CD4-positive, alpha-beta T cell treated with Interleukin-6 at 100 ng/mL for 8 hours (primary cell): ENCODE results near the gene ABCA10.
"Not testable (repeated sequence)": the region's sequence is repeated elsewhere in the genome, so short reads cannot be mapped to it uniquely, and the experiment has no call there.

Source experiments
- DNase-seq: peaks from one replicate; pipeline ENCODE4 v3.0.0-alpha.2; 2020; ENCODE audit warnings: mixed read lengths, low spot score

ABCA10 gene

DNA sequence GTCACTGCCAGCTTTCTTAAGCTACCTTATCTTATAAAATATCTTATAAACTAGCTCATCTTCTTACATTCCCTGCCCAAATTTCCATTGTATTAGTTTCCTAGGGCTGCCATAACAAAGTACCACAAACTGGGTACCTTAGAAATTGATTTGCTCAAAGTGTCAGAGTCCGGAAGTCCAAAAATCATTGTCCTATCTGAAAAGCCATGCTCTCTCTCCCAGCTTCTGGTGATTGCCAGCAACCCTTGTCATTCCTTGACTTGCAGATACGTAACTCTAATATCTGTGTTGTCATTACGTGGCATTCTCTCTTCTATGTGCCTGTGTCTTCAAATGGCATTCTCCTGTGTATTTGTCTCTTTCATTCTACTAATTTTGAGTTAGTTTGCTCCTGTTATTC, 2.3 kb upstream of the ABCA10 start:
- no peak for DNase-seq

DNA sequence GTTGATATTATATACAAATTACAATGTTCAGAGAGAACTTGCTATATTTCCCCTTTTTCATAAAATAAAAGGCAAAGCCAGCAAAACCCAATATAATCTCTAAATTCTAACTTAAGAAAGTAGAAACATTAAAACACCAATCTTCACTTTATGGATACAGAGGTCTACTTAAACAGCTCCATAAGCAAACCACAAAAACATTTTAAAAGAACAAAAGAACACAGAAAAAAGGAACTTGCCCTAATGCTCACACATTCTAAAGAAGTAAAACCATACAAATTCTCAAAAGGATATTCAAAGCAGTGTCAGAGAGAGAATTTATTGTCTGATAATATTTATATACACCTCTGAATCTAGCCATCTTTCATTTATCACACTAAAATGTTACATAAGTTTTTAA, 606 bp downstream of the ABCA10 start:
- DNase-seq: no peak

- no peak for DNase-seq
Observed at GRCh38 chr17:69227541-69227940, 1.1 kb downstream of the ABCA10 start.

DNA sequence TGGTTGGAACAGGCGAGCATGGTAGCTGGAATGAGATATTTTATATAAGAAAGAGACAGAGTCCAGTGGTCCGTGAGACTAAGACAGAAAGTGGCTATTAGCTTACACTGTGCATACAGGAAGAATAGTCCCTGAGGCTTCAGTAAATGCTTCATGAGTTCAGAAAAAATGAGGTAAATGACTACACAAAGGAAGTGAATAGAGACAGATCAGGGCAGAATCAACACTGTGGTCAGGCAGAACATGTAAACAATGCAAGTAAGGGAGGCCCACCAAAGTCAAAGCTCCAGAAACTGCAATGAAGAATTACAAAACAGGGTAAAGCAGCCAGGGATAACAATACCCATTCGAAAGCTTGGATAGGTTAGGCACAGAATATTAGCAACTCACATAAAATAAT, 4.8 kb downstream of the ABCA10 start:
- no peak for DNase-seq

- no peak for DNase-seq
Observed at GRCh38 chr17:69222707-69223258, 5.8 kb downstream of the ABCA10 start.

DNA sequence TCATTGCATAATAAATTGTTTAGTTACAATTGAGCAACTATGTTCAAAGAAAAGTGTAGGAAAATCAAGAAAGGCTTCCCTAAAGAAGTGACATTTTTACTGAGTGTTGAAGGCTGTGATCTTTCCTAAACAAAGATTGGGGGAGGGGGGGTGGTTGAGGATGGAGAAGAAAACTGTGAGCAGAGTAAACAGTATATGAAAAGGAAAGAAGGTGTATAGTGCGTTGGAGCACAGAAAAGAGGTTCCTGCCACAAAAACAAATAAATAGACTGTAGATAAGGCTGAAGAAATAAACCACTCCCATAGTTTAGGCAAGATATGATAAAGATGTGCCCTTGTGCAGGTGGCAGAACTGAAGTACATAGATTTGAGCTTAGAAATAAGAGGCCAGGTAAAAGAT, 8.5 kb downstream of the ABCA10 start:
- no peak for DNase-seq

GRCh38 chr17:69218986-69219385, 9.6 kb downstream of the ABCA10 start:
- DNase-seq: no peak

DNA sequence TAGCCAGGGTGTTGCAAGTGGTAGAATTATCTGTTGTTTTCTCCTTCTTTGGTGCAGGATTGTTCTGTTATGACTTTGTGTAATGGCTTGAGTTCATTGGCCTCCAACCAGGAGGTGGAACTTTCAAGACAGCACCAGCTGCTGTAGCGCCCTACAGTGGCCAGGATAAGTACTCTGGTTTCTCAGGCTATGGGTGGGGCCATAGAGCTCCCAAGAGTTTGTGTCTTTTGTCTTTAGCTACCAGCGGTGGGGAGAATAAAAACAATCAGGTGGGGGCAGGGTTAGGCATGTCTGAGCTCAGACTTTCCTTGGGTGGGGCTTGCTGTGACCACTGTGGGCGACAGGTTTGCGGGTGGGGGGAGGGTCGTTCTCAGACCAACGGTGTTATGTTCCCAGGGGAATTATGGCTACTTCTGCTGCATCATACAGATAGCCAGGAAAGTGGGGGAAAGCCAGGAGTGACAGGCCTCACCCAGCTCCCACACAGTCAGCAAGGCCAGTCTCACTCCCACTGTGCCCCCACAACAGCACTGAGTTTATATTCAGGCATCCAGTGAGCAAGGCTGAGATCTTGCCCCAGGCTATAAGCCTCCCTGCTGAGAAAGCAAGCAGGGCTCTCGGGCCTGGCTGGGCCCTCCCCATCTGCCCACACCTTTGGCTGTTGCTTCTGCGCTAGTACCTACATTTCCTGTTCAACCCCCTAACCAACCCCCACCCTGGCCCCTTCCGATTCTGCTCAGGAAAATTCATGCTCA, 15.4 kb downstream of the ABCA10 start:
- no peak for DNase-seq

DNA sequence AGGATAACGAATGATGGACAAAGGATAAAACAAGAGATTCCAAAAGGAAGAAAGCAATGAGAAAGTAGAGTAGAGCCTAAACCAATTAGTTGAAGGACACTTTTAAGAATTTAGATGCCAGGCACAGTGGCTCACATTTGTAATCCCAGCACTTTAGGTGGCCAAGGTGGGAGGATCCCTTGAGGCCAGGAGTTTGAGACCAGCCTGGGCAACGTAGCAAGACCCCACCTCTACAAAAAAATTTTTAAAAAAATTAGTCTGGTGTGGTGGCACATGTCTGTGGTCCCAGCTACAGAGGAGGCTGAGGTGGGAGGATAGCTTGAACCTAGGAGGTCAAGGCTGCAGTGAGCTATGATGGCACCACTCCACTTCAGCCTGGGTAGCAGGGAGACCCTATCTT, 20.0 kb downstream of the ABCA10 start:
- DNase-seq: no peak

- no peak for DNase-seq
Observed at GRCh38 chr17:69207151-69207550, 21.5 kb downstream of the ABCA10 start.

GRCh38 chr17:69198238-69198637, 30.4 kb downstream of the ABCA10 start:
- no peak for DNase-seq

DNA sequence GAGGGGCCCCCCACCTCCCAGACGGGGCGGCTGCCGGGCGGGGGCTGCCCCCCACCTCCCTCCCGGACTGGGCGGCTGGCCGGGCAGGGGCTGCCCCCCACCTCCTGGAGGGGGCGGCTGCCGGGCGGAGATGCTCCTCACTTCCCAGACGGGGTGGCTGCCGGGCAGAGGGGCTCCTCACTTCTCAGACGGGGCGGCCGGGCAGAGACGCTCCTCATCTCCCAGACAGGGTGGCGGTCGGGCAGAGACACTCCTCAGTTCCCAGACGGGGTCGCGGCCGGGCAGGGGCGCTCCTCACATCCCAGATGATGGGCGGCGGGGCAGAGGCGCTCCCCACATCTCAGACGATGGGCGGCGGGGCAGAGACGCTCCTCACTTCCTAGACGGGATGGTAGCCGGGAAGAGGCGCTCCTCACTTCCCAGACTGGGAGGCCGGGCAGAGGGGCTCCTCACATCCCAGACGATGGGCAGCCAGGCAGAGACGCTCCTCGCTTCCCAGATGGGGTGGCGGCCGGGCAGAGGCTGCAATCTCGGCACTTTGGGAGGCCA, 32.4 kb downstream of the ABCA10 start:
- DNase-seq: not testable (repeated sequence)

GRCh38 chr17:69192754-69193153, 35.9 kb downstream of the ABCA10 start:
- no peak for DNase-seq

- DNase-seq: no peak
Observed at GRCh38 chr17:69188796-69189195, 39.8 kb downstream of the ABCA10 start.

- DNase-seq: no peak
Observed at GRCh38 chr17:69188064-69188463, 40.6 kb downstream of the ABCA10 start.

DNA sequence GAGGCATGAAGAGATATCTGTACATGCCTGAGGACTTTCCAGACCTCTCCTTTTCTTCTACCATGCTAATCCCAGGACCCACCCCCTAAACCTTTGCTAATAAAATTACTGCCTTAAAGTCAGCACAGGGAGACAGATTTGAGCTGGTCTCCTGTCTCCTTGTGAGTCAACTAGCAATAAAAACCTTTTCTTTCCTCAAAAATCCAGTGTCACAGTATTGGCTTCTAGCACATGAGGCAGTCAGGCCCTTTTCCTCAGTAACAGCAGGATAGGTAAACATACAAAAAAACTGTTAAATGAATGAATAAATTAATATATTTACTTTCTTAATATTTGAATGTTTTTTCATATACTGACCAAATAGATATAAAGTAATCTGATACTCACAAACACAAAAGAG, 41.3 kb downstream of the ABCA10 start:
- no peak for DNase-seq

DNA sequence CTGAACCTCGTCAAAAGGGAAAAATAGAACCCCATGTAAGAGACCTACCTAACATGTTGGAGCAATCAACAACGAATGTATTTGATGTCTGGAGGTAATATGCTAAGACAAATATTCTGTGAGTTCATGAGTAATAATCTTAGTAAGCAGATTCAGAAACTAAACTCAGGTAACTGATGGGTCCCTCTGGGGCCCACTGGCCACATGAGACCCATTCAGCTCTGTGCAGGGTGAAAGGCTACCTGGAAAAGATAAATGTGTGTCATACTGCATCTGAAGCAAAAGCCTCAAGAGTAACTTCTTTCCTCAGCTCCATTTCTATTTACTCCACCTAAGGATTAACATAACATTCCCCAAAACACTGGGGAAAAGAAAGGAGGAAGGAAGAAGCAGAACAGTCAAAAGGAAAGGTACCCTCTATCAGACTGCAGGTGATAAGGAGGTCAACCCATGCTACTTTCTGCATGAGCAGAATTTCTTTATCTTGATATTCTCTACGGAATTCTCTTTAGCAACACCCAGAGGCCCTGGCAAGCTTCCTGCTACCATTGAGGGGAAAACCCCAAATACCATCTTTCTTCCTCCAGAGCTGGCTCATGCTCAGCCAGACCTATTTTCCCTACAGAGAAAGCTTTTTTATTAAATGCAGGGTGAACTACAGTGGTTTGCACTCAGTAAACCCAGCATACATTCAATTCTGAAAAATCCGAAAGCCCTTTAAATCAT, 49.2 kb downstream of the ABCA10 start:
- no peak for DNase-seq

DNA sequence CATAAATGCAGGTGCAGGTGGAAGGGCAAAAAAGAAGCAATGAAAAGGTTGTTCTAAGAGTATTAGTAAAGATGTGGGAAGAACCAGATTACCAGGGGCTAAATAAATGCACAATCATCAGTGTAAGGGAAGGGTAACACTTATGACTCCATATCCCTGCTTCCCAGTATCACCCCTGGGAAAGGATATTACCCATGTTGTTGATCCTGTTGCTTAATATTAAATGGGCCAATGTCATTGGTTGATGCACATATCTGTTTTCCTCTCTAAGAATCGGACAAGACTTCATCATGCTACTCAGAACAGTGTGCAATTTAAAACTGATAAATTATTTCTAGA, 52.2 kb downstream of the ABCA10 start:
- DNase-seq: no peak

- no peak for DNase-seq
Observed at GRCh38 chr17:69175625-69176456, 52.8 kb downstream of the ABCA10 start.

DNA sequence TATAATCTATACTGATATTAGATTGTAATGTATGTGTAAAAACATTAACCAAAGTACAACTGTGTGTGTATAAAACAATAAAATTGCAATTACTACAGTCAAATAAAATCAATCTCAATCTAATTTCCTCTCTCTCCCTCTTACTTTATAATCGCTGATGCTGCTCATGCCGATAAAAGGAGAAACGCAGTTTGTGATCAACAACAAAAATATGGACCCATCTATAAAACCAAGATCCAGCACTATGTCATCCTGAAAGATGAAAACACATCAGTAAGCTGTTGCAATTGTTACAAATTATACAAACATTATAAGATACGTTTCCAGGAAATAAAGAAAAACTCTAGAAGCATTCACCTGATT, 53.4 kb downstream of the ABCA10 start:
- DNase-seq: no peak

DNA sequence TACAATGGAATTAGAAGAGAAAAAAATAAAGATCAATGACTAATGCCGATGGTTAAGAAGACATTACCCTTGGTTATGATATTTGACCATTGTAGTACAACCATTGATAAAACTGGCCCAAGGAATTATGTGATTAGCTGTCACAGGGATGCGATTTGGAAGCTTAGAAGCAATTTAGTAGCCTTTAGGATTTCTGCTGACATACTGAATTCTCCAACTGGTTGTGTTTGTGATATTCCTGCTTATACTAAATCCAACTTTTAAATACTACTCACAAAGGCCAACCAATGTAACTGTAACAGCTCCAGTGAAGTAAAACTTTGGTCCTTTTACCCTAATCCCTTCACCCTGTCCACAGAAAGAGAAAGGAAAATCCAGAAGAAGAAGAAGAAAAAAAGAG, 55.5 kb downstream of the ABCA10 start:
- no peak for DNase-seq

DNA sequence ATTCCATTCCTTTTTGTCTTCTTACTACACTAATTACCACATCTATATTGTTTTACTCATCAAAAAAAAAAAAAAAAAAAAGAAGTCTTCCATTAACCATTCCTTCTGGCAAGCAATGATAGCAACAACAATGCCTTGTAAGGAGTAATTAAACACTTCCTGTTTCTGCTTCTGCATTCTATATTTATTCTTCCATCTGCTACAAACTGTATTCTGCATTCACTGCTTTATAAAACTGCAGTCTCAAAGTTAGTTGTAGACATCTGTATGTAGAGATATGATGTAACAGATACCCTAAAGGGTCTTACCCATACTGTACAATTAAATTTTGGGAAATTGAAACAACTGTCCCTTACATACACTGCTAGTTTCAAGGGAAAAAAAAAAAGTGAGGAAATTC, 58.2 kb downstream of the ABCA10 start:
- DNase-seq: no peak
